DND-41 (cell line): ENCODE results near the gene CSNK1A1.

Source experiments
- ATAC-seq: fragments of 200-7000 bp; cut with Tn5 transposase; 3 replicates; pipeline ENCODE4 v1.9.1; 2021; ENCODE audit warnings: low read depth; ENCODE audit not compliant: insufficient read depth
- DNase-seq: peaks from one replicate; pipeline ENCODE4 v3.0.0-alpha.2; 2020
- H2AFZ ChIP-seq: 2 replicates; pipeline ENCODE4 v1.6.0; 2012; ENCODE audit warnings: low read depth, low read length
- H3K27ac ChIP-seq: 2 replicates; pipeline ENCODE4 v1.5.1; 2012; ENCODE audit warnings: low read length, inconsistent platforms
- H3K27me3 ChIP-seq: fragments of 200-600 bp; sonication (generic); 2 replicates; pipeline ENCODE4 v1.6.0; 2012; ENCODE audit warnings: low read length, mild to moderate bottlenecking, inconsistent platforms; ENCODE audit not compliant: insufficient read depth, poor library complexity
- H3K36me3 ChIP-seq: 2 replicates; pipeline ENCODE4 v1.5.1; 2012; ENCODE audit warnings: low read length, inconsistent platforms; ENCODE audit not compliant: insufficient read depth
- H3K4me1 ChIP-seq: 2 replicates; pipeline ENCODE4 v1.5.1; 2012; ENCODE audit warnings: mild to moderate bottlenecking, low read length; ENCODE audit not compliant: insufficient read depth
- H3K4me2 ChIP-seq: 2 replicates; pipeline ENCODE4 v1.6.0; 2012; ENCODE audit warnings: mild to moderate bottlenecking, moderate library complexity, low read length, inconsistent platforms; ENCODE audit not compliant: insufficient read depth
- H3K4me3 ChIP-seq, 2 experiments: fragments of 200-600 bp in 1 of 2; shearing (Covaris generic) in 1 of 2; 2 replicates each; pipeline ENCODE4 v1.5.1; 2012 to 2016; ENCODE audit warnings: inconsistent platforms in 2 of 2, low read length in 2 of 2, mild to moderate bottlenecking in 2 of 2, low read depth in 1 of 2, moderate library complexity in 1 of 2
- H3K79me2 ChIP-seq: 2 replicates; pipeline ENCODE4 v1.6.0; 2012; ENCODE audit warnings: low read length, inconsistent platforms; ENCODE audit not compliant: insufficient read depth
- H3K9ac ChIP-seq: 2 replicates; pipeline ENCODE4 v1.6.0; 2012; ENCODE audit warnings: low read depth, mild to moderate bottlenecking, inconsistent platforms, low read length, moderate library complexity
- H3K9me3 ChIP-seq: 2 replicates; pipeline ENCODE4 v1.5.1; 2012; ENCODE audit warnings: low read length, moderate library complexity, mild to moderate bottlenecking, inconsistent platforms; ENCODE audit not compliant: insufficient read depth, severe bottlenecking
- H4K20me1 ChIP-seq: 2 replicates; pipeline ENCODE4 v1.6.0; 2012; ENCODE audit warnings: low read length; ENCODE audit not compliant: insufficient read depth
- EZH2 ChIP-seq: IDR thresholded peaks from 3 replicates; pipeline ENCODE4 v1.6.1; 2012; ENCODE audit warnings: borderline replicate concordance, low read depth, mild to moderate bottlenecking, moderate library complexity, low read length, inconsistent platforms; ENCODE audit not compliant: severe bottlenecking
- TF ChIP-seq, protein P1 (sequence below): IDR thresholded peaks from 2 replicates; pipeline ENCODE4 v1.5.1; 2012; ENCODE audit warnings: borderline replicate concordance, low read length, moderate library complexity, mild to moderate bottlenecking; ENCODE audit not compliant: poor library complexity, severe bottlenecking; ENCODE audit errors: extremely low read depth

Gene CSNK1A1

DNA sequence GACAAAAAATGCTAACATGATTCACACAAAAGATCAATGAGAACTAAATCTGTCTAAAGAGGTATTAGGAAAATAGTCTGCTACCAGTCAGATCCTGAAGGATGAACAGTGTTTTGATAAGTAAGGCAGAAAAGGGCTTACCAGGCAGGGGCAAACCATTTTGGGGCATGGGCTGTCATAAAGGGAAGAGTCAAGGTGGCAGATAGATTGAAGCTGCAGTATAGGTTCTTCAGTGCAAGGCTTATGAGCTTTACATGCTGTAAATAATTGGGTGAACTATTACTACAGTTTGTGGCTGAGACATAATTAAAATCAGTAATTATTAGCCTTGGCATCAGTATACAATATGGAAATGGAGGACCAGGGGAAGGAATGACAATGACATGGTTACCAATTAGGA lies 21.8 kb downstream of the CSNK1A1 start:
- Histone ChIP-seq H3K36me3 (peaks cover 59% of the 10 kb centered on the region), H3K27me3 (no peaks in the 10 kb centered on the region), H3K27ac (no peak overlapping the region), H2AFZ (no peak overlapping the region), H3K9ac (no peak overlapping the region), H3K4me1 (peaks cover 4% of the 10 kb centered on the region), H4K20me1 (peaks cover 89% of the 10 kb centered on the region), H3K79me2 (peaks cover 100% of the 10 kb centered on the region), H3K4me3 (no peak overlapping the region), H3K9me3 (no peaks in the 10 kb centered on the region), H3K4me2 (no peak overlapping the region)
- DNase-seq (no peak), ATAC-seq (no peak)
- TF ChIP-seq EZH2: no peak
- TF ChIP-seq, protein P1, sequence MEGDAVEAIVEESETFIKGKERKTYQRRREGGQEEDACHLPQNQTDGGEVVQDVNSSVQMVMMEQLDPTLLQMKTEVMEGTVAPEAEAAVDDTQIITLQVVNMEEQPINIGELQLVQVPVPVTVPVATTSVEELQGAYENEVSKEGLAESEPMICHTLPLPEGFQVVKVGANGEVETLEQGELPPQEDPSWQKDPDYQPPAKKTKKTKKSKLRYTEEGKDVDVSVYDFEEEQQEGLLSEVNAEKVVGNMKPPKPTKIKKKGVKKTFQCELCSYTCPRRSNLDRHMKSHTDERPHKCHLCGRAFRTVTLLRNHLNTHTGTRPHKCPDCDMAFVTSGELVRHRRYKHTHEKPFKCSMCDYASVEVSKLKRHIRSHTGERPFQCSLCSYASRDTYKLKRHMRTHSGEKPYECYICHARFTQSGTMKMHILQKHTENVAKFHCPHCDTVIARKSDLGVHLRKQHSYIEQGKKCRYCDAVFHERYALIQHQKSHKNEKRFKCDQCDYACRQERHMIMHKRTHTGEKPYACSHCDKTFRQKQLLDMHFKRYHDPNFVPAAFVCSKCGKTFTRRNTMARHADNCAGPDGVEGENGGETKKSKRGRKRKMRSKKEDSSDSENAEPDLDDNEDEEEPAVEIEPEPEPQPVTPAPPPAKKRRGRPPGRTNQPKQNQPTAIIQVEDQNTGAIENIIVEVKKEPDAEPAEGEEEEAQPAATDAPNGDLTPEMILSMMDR: no peak

GRCh38 chr5:149528281-149529060 lies 22.8 kb downstream of the CSNK1A1 start:
- no peak overlapping the region for H3K4me3 ChIP-seq
- no peak overlapping the region for H3K4me2 ChIP-seq
- H3K36me3 ChIP-seq: peaks cover 69% of the 10 kb centered on the region
- H3K9ac ChIP-seq: no peak overlapping the region
- H4K20me1 ChIP-seq: peaks cover 89% of the 10 kb centered on the region
- ATAC-seq: no peak
- H3K79me2 ChIP-seq: peaks cover 100% of the 10 kb centered on the region
- no peak overlapping the region for H3K27ac ChIP-seq
- no peaks in the 10 kb centered on the region for H3K27me3 ChIP-seq
- H2AFZ ChIP-seq: no peak overlapping the region
- H3K4me1 ChIP-seq: peaks cover 4% of the 10 kb centered on the region
- H3K9me3 ChIP-seq: no peaks in the 10 kb centered on the region
- TF ChIP-seq EZH2: no peak
- TF ChIP-seq, protein P1: no peak
- DNase-seq: no peak

GRCh38 chr5:149526845-149527590 lies 24.2 kb downstream of the CSNK1A1 start:
- H3K4me1 ChIP-seq: peaks cover 4% of the 10 kb centered on the region
- no peak for DNase-seq
- no peak overlapping the region for H2AFZ ChIP-seq
- H3K4me3 ChIP-seq: no peak overlapping the region
- ATAC-seq: no peak
- peaks cover 71% of the 10 kb centered on the region for H3K36me3 ChIP-seq
- no peaks in the 10 kb centered on the region for H3K9me3 ChIP-seq
- H3K27me3 ChIP-seq: no peaks in the 10 kb centered on the region
- H4K20me1 ChIP-seq: peaks cover 89% of the 10 kb centered on the region
- H3K4me2 ChIP-seq: no peak overlapping the region
- TF ChIP-seq, protein P1: no peak
- no peak for TF ChIP-seq EZH2
- no peak overlapping the region for H3K27ac ChIP-seq
- no peak overlapping the region for H3K9ac ChIP-seq
- H3K79me2 ChIP-seq: peaks cover 100% of the 10 kb centered on the region
